ENCODE data around the gene BAHD1.

The BAHD1 gene

DNA sequence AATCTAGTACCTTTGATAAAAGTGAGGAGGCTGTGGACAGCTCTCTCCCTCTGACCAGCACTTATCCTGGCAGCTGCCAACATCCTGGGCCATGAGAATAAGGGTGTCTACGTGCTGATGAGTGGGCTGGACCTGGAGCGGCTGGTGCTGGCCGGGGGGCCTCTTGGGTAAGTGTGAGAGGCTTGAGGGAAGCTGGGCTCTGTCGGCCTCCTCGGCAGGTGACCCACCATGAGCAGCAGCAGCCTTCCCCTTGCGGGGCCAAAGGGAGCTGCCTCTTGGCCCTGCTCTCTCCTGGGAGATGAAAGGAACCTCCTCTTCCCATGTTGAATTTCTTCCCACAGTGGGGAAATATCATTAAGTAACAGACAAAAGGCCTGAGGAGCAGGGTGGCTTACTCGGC, 25.9 kb upstream of the BAHD1 start:
- Histone ChIP-seq H3K36me3 (ENCODE audit: control insufficient read depth in 4 of 4, insufficient read depth in 4 of 4, low read length in 3 of 4) (peaks cover 21 to 86% (median 59%) of the 10 kb centered on the region in 4 experiments), H3K27ac (ENCODE audit: insufficient read depth in 1 of 2, low read depth in 1 of 2, low read length in 2 of 2, poor library complexity in 1 of 2, severe bottlenecking in 2 of 2) (no peak overlapping the region), H3K27me3 (replicated peaks in 2 of 5; ENCODE audit: control insufficient read depth in 4 of 5, insufficient read depth in 5 of 5, low read length in 4 of 5) (no peaks in the 10 kb centered on the region), H3K4me3 (ENCODE audit: control insufficient read depth in 1 of 7, extremely low read depth in 1 of 7, insufficient read depth in 4 of 7, low read depth in 2 of 7, low read length in 6 of 7) (no peak overlapping the region), H3K9me3 (ENCODE audit: control extremely low read depth in 1 of 5, control insufficient read depth in 4 of 5, insufficient read depth in 2 of 5, low read depth in 1 of 5, low read length in 4 of 5) (no peaks in the 10 kb centered on the region), H3K4me1 (ENCODE audit: control extremely low read depth in 1 of 4, control insufficient read depth in 4 of 4, insufficient read depth in 4 of 4, low read length in 3 of 4) (no peaks in the 10 kb centered on the region)
- ChIA-PET POLR2A (interaction anchor here (1.1 kb wide), 1 partner anchor 9 kb away, joined by 5 read pairs; the partner anchor contains the start of gene IVD), CTCF (interaction anchor here (1.0 to 1.7 kb wide), 6 partner anchors 10 to 130 kb away, joined by 3 to 5 read pairs (median 4); no protein-coding TSS in a partner anchor)
- WGBS (ENCODE audit: insufficient coverage), result 100% methylated on average over 7 of the region's 7 CpGs
- DNase-seq, result no peak

DNA sequence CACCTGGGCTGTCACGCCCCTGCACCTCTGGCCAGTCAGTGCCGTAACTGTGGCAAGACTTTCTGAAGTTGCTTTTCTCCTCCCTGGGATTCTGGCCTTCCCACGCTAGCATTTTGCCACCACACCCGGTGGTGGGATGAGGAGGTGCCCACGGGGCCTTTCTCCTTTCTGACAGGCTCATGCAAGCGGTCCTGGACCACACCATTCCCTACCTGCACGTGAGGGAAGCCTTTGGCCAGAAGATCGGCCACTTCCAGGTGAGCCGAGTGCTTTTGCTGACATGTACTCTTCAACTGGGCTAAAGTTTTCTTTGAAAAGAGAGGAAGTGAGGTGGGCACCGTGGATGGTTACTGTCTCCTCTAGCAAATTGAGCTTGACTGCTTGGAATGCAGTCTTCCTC, 25.5 kb upstream of the BAHD1 start:
- Histone ChIP-seq H3K36me3 (ENCODE audit: control insufficient read depth in 4 of 4, insufficient read depth in 4 of 4, low read length in 3 of 4) (peaks cover 21 to 83% (median 58%) of the 10 kb centered on the region in 4 experiments), H3K4me1 (ENCODE audit: control extremely low read depth in 1 of 4, control insufficient read depth in 4 of 4, insufficient read depth in 4 of 4, low read length in 3 of 4) (no peaks in the 10 kb centered on the region), H3K9me3 (ENCODE audit: control extremely low read depth in 1 of 5, control insufficient read depth in 4 of 5, insufficient read depth in 2 of 5, low read depth in 1 of 5, low read length in 4 of 5) (no peaks in the 10 kb centered on the region), H3K27ac (ENCODE audit: insufficient read depth in 1 of 2, low read depth in 1 of 2, low read length in 2 of 2, poor library complexity in 1 of 2, severe bottlenecking in 2 of 2) (no peak overlapping the region), H3K27me3 (replicated peaks in 2 of 5; ENCODE audit: control insufficient read depth in 4 of 5, insufficient read depth in 5 of 5, low read length in 4 of 5) (no peaks in the 10 kb centered on the region), H3K4me3 (ENCODE audit: control insufficient read depth in 1 of 7, extremely low read depth in 1 of 7, insufficient read depth in 4 of 7, low read depth in 2 of 7, low read length in 6 of 7) (no peak overlapping the region)
- ChIA-PET CTCF (interaction anchor here (1.0 to 1.7 kb wide), 2 partner anchors 60 to 130 kb away, joined by 3 to 4 read pairs; no protein-coding TSS in a partner anchor), POLR2A (no interaction called here)
- WGBS (ENCODE audit: insufficient coverage), result 94% methylated on average over 9 of the region's 10 CpGs
- no peak for DNase-seq

DNA sequence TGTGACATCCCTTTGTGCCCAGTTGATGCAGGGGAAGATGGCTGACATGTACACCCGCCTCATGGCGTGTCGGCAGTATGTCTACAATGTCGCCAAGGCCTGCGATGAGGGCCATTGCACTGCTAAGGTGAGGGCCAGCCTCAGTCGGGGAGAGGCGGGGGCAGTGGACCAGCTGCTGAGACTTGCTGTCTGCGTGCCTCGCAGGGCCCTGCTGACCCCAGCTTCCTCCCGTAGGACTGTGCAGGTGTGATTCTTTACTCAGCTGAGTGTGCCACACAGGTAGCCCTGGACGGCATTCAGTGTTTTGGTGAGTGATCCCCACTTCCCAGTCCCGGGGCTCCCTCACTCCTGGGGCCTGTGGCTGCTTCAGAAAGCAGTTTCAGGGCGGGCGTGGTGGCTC, 24.7 kb upstream of the BAHD1 start:
- peaks cover 0 to 1% (median 0%) of the 10 kb centered on the region in 4 experiments for H3K4me1 ChIP-seq (ENCODE audit: control extremely low read depth in 1 of 4, control insufficient read depth in 4 of 4, insufficient read depth in 4 of 4, low read length in 3 of 4)
- no peaks in the 10 kb centered on the region for H3K9me3 ChIP-seq (ENCODE audit: control extremely low read depth in 1 of 5, control insufficient read depth in 4 of 5, insufficient read depth in 2 of 5, low read depth in 1 of 5, low read length in 4 of 5)
- H3K4me3 ChIP-seq (ENCODE audit: control insufficient read depth in 1 of 7, extremely low read depth in 1 of 7, insufficient read depth in 4 of 7, low read depth in 2 of 7, low read length in 6 of 7), result no peak overlapping the region
- peaks cover 17 to 75% (median 50%) of the 10 kb centered on the region in 4 experiments for H3K36me3 ChIP-seq (ENCODE audit: control insufficient read depth in 4 of 4, insufficient read depth in 4 of 4, low read length in 3 of 4)
- WGBS (ENCODE audit: insufficient coverage), result 96% methylated on average over 12 of the region's 14 CpGs
- no peaks in the 10 kb centered on the region for H3K27me3 ChIP-seq (replicated peaks in 2 of 5; ENCODE audit: control insufficient read depth in 4 of 5, insufficient read depth in 5 of 5, low read length in 4 of 5)
- ChIA-PET CTCF (interaction anchor here (1.1 kb wide), 1 partner anchor 62 kb away, joined by 3 read pairs; no protein-coding TSS in a partner anchor), POLR2A (no interaction called here)
- no peak overlapping the region for H3K27ac ChIP-seq (ENCODE audit: insufficient read depth in 1 of 2, low read depth in 1 of 2, low read length in 2 of 2, poor library complexity in 1 of 2, severe bottlenecking in 2 of 2)
- DNase-seq, result no peak

DNA sequence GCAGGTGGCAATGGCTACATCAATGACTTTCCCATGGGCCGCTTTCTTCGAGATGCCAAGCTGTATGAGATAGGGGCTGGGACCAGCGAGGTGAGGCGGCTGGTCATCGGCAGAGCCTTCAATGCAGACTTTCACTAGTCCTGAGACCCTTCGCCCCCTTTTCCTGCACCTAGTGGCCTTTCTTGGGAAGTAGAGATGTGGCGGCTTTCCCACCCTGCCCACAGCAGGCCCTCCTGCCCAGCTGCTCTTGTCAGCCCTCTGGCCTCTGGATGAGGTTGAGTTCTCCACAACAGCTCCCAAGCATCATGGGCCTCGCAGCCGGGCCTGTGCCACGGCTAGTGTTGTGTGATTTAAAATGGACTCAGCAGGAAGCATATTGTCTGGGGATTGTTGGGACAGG, 22.6 kb upstream of the BAHD1 start:
- Histone ChIP-seq H3K4me3 (ENCODE audit: control insufficient read depth in 1 of 7, extremely low read depth in 1 of 7, insufficient read depth in 4 of 7, low read depth in 2 of 7, low read length in 6 of 7) (no peak overlapping the region), H3K27ac (ENCODE audit: insufficient read depth in 1 of 2, low read depth in 1 of 2, low read length in 2 of 2, poor library complexity in 1 of 2, severe bottlenecking in 2 of 2) (no peak overlapping the region), H3K27me3 (replicated peaks in 2 of 5; ENCODE audit: control insufficient read depth in 4 of 5, insufficient read depth in 5 of 5, low read length in 4 of 5) (no peaks in the 10 kb centered on the region), H3K36me3 (ENCODE audit: control insufficient read depth in 4 of 4, insufficient read depth in 4 of 4, low read length in 3 of 4) (peaks cover 9 to 54% (median 31%) of the 10 kb centered on the region in 4 experiments), H3K4me1 (ENCODE audit: control extremely low read depth in 1 of 4, control insufficient read depth in 4 of 4, insufficient read depth in 4 of 4, low read length in 3 of 4) (peaks cover 0 to 10% (median 5%) of the 10 kb centered on the region in 4 experiments), H3K9me3 (ENCODE audit: control extremely low read depth in 1 of 5, control insufficient read depth in 4 of 5, insufficient read depth in 2 of 5, low read depth in 1 of 5, low read length in 4 of 5) (no peaks in the 10 kb centered on the region)
- ChIA-PET POLR2A (no interaction called here), CTCF (interaction anchor here (1.0 to 14.7 kb wide), 6 partner anchors 11 to 201 kb away, joined by 3 to 216 read pairs (median 4); partner anchors contain the start of genes CCDC9B and INAFM2)
- DNase-seq, result no peak
- 93% methylated on average over 8 of the region's 10 CpGs for WGBS (ENCODE audit: insufficient coverage)

DNA sequence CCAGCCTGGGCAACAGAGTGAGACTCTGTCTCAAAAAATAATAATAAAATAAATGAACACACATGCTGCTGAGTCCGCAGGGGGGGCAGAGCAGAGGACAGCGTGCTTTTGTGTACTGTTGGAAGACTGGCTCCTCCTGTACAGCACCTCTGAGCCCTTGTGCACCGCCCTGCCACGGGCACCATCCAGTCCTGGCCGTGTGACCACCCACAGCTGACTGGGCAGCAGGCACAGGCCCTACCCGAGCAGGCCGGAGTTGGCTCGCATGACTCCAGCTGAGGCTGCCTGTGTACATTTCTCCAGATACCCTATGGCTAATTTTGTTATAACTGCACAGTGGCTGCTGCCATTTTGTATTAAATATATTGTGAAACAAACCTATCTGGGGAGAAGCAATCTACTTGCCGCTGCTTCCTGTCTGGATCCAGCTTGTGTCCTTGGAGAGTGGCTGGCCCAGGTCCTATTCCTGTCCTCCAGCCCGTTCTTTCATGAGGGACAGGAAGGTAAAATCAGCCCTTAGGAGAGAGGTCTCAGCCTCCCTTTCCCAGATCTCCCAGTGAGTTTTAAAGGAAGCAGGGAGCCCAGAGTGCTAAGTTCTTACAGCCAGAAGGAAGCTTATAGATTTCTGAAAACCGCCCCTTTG, 20.6 kb upstream of the BAHD1 start:
- POLR2A ChIA-PET, result no interaction called here

GRCh38 chr15:40420793-40421192, 20.0 kb upstream of the BAHD1 start:
- POLR2A ChIA-PET, result no interaction called here
- WGBS (ENCODE audit: insufficient coverage), result 74% methylated on average over 3 of the region's 3 CpGs
- Histone ChIP-seq H3K4me1 (ENCODE audit: control extremely low read depth in 1 of 4, control insufficient read depth in 4 of 4, insufficient read depth in 4 of 4, low read length in 3 of 4) (peaks cover 0 to 10% (median 5%) of the 10 kb centered on the region in 4 experiments), H3K9me3 (ENCODE audit: control extremely low read depth in 1 of 5, control insufficient read depth in 4 of 5, insufficient read depth in 2 of 5, low read depth in 1 of 5, low read length in 4 of 5) (no peaks in the 10 kb centered on the region), H3K27me3 (replicated peaks in 2 of 5; ENCODE audit: control insufficient read depth in 4 of 5, insufficient read depth in 5 of 5, low read length in 4 of 5) (no peaks in the 10 kb centered on the region), H3K36me3 (ENCODE audit: control insufficient read depth in 4 of 4, insufficient read depth in 4 of 4, low read length in 3 of 4) (peaks cover 6 to 29% (median 15%) of the 10 kb centered on the region in 4 experiments), H3K27ac (ENCODE audit: insufficient read depth in 1 of 2, low read depth in 1 of 2, low read length in 2 of 2, poor library complexity in 1 of 2, severe bottlenecking in 2 of 2) (no peak overlapping the region), H3K4me3 (ENCODE audit: control insufficient read depth in 1 of 7, extremely low read depth in 1 of 7, insufficient read depth in 4 of 7, low read depth in 2 of 7, low read length in 6 of 7) (no peak overlapping the region)
- CTCF ChIA-PET, result interaction anchor here (0.7 to 14.7 kb wide), 15 partner anchors 9 to 135 kb away, joined by 3 to 216 read pairs (median 5); partner anchors contain the start of genes BAHD1, CCDC9B, IVD and PHGR1
- no peak for DNase-seq

More for the DNA sequence above, 20.6 kb upstream of the BAHD1 start:
- 98% methylated on average over 11 of the region's 11 CpGs for whole genome bisulfite sequencing (ENCODE audit: insufficient coverage)
- Histone ChIP-seq H3K36me3 (ENCODE audit: control insufficient read depth in 4 of 4, insufficient read depth in 4 of 4, low read length in 3 of 4) (peaks cover 6 to 35% (median 21%) of the 10 kb centered on the region in 4 experiments), H3K9me3 (ENCODE audit: control extremely low read depth in 1 of 5, control insufficient read depth in 4 of 5, insufficient read depth in 2 of 5, low read depth in 1 of 5, low read length in 4 of 5) (no peaks in the 10 kb centered on the region), H3K4me3 (ENCODE audit: control insufficient read depth in 1 of 7, extremely low read depth in 1 of 7, insufficient read depth in 4 of 7, low read depth in 2 of 7, low read length in 6 of 7) (no peak overlapping the region), H3K4me1 (ENCODE audit: control extremely low read depth in 1 of 4, control insufficient read depth in 4 of 4, insufficient read depth in 4 of 4, low read length in 3 of 4) (peaks cover 0 to 10% (median 5%) of the 10 kb centered on the region in 4 experiments), H3K27me3 (replicated peaks in 2 of 5; ENCODE audit: control insufficient read depth in 4 of 5, insufficient read depth in 5 of 5, low read length in 4 of 5) (no peaks in the 10 kb centered on the region), H3K27ac (ENCODE audit: insufficient read depth in 1 of 2, low read depth in 1 of 2, low read length in 2 of 2, poor library complexity in 1 of 2, severe bottlenecking in 2 of 2) (no peak overlapping the region)
- CTCF ChIA-PET, result interaction anchor here (0.7 to 14.7 kb wide), 8 partner anchors 14 to 111 kb away, joined by 3 to 216 read pairs (median 6); partner anchors contain the start of genes CCDC9B, IVD, KNSTRN and PHGR1
- DNase-seq, result no peak

Data from common myeloid progenitor, CD34-positive (primary cell).